NCI-H2196 (cell line): ENCODE results near the gene AADAC.
"Not testable (repeated sequence)": the region's sequence is repeated elsewhere in the genome, so short reads cannot be mapped to it uniquely, and the experiment has no call there.

Source experiments
- DNase-seq: peaks from one replicate; lab custom pipeline; 2025; ENCODE audit not compliant: unreplicated experiment; lab: John Stamatoyannopoulos, UW

Gene AADAC

DNA sequence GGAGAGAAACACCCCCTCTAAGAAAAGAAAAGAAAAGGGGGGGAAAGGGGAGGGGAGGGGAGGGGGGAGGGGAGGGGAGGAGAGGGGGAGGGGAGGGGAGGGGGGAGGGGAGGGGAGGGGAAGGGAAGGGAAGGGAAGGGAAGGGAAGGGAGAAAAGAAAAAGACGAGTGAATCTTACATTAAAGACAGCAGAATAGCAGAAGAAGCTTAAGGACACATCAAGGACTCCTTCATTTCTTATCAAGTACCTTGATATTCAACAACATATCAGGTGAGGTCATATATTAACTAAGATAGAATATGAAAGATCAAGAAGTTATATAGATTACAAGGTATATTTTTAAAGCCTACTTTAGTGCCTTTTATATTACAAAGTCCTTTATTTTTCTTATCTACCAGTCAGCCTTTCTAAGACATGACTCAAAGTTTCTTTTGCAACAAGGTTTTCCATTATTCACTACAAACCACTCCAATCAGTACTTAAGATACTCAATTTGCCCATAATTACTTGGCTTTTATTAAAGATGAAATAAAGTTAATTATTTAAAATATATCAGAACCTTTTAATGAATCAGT lies 17.7 kb upstream of the AADAC start:
- DNase-seq, result no peak

DNA sequence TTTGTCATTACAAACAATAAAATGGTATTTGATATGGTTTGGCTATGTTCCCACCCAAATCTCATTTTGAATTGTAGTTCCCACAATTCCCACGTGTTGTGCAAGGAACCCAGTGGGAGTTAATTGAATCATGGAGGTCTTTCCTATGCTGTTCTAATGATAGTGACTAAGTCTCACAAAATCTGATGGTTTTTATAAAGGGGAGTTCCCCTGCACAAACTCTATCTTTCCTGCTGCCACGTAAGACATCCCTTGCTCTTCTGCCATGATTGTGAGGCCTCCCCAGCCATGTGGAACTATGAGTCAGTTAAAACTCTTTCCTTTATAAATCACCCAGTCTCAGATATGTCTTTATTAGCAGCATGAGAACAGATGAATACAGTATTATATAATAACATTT lies 15.4 kb upstream of the AADAC start:
- DNase-seq, result no peak

DNA sequence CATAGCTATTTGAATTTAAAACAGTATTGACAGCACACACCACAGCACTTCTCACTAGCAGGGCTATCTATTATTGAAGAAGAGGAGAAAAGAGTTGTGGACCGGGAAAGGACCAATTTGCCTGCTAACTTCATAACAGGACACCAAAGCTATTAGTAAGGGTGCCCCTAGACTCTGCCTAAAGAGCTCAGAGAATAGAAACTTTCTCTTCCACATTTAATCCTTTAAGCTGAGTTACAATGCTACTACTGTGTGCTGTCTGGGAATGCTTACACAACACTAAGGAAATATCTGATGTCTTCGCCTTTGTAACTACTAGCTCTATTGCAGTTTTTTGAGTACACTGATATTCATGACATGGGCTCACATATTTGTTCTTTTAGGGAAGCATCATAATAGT lies 13.5 kb upstream of the AADAC start:
- no peak for DNase-seq

DNA sequence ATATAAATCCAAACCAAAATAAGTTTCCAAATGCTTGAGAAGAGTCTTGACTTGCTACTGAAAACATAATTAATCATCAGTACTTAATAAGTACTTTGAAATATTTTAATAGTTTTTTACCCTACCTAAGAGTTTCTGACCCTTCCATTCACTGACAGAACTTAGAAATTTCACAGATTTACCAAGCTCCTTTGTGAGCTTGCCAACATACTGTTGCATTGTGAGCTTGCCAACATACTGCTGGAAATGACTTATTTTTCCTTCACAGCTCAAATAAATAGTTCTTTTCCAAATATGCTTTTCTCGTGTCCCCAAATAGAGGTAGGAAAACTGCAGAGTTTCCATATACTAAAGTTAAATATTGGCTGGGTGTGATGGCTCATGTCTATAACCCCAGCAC lies 9.6 kb upstream of the AADAC start:
- no peak for DNase-seq

DNA sequence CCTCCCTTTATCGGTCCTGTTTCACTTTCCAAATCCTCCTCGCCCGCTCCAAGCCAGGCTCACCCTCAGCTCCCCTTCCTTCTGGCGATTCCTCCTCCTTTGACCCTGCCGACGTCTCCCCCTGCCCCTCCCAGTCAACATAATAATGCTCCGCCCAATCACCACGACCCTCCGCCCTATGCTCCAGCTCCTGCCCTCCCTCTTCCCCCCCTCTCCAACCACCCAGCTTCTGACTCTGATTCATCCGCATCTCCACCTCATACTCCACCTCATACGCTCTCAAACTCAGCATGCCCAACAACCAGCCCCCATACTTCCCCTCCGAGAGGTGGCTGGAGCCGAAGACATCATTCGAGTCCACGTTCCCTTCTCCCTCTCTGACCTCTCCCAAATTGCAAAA lies 7.1 kb upstream of the AADAC start:
- DNase-seq, result no peak

DNA sequence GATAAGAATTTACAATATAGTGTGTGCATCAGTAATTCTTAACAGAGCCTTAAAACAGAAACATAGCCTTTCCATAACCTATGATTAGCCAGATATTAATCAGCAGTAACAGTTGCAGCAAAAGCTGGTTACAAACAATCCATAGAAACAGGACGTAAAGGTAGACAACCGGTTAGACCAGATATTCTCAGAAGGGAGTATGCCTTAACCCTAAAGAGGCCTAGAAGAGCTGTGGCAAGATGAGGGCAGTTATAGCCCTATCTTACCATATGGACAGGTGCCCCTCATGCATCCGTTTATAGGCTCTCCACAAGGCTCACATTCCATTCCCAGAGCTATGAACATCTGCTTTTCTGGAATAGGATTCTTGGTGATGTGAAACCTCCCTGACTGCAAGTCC lies 5.0 kb upstream of the AADAC start:
- DNase-seq, result not testable (repeated sequence)

DNA sequence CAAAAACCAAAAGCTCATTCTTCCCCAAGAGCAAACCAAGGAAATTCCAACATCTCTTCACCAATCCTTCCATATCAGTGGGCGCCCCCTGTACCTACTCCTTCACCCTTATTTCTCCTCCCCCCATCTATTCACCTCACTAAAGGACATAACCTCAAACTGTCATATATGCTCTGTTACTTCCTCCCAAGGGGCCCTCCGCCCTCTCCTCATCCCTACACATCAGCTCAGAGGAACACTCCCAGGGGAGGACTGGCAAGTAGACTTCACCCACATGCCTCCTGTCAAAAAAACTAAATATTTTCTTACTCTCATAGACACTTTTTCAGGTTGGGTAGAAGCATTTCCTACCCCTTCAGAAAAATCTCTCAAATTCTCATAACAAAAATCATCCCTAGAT lies 2.4 kb upstream of the AADAC start:
- DNase-seq, result no peak

DNA sequence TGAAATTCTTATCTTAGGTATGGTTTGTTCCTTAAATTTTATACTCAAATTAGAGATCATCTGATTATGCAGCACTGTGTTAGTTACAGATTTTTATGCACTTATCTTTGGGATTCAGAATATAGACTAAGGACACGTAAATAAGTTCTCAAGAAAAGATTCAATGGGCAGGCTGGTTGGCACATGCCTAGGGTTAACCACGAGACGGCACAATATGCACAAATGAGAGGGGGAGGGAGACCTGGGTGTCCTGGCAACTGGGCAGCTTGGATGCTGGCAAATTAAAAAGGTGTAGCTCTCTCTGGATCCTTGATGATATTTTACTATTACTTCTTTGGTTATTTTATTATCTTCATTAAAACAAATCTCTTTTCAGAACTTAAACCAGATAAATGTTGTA lies 672 bp downstream of the AADAC start:
- no peak for DNase-seq

DNA sequence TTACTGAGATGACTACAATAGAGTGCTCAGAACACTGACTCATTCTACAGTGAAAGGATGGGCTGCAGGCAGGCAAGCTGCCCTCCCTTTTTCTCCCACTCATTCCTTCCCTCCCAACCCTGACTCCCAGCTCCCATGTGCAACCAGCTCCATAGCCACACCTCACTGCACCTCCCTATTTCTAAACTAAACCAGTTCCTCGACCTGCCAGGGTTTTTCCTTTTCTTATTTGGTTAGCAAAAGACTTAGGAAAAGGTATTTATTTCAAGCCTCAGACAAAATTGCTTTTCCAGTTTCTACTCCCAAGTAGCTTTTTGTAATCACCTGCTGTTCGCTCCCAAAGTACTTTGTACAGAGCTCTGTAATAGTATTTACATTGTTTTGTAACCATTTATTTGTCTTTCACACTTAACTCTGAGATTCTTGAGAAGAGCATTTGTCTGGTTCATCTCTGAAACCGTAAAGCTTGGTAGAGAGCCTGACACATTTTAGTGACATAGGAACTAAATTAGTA lies 2.2 kb downstream of the AADAC start:
- DNase-seq, result no peak

DNA sequence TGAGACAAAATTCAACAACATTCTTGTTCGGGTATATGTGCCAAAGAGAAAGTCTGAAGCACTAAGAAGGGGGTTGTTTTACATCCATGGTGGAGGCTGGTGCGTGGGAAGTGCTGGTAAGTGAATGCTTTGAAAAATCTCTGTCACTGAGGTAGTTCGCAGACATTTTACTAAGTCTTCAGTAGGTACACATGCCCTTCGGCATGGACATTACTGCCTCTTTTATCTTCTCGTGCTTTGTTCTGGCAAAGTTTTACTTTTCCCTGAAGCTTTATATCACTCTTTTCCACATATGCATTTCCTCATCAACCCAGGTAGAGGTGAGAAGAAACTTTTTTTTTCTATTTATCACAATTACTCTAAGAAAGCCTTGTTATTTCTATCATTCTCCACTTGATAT lies 3.6 kb downstream of the AADAC start:
- DNase-seq, result no peak

DNA sequence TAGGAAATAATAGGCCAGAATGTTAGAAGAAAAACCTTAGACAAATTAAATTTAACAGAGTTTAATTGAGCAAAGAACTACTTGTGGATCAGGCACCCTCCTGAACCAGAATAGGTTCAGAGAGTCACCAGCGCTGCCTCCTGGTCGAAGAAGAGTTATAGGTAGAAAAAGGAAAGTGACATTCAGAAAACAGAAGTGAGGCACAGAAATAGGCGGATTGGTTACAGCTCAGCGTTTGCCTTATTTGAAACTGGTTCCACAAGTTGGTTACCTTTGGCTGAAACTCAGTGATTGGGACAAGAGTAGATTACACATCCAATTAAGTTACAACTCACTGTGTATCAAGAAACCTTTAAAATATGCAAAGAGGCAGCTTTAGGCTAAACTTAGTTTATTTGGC lies 4.4 kb downstream of the AADAC start:
- DNase-seq, result no peak

DNA sequence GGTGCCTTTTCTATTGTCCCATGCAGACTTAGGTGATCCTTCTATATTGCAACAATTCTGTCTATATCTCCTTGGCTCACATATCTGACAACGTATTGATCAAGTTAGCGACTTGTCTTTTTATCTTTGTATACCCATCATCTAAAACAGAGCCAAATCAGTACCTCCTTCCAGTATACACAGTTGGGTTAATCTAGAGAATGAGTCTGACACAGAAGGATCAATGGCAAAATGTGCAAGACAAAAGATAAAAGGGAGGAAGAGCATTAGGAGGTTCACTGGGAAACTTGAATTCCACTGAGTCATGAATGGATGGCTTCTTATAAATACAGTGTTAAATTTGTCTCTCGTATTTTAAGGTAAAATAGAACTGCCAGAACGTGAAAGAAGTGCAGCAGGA lies 6.0 kb downstream of the AADAC start:
- DNase-seq, result no peak

DNA sequence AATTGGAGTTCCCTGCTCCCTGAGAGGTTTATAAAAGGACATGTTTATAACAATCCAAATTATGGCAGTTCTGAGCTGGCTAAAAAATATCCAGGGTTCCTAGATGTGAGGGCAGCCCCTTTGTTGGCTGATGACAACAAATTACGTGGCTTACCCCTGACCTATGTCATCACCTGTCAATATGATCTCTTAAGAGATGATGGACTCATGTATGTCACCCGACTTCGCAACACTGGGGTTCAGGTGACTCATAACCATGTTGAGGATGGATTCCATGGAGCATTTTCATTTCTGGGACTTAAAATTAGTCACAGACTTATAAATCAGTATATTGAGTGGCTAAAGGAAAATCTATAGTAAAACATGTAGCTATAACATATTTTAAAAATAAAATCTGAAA lies 13.9 kb downstream of the AADAC start:
- DNase-seq, result no peak

DNA sequence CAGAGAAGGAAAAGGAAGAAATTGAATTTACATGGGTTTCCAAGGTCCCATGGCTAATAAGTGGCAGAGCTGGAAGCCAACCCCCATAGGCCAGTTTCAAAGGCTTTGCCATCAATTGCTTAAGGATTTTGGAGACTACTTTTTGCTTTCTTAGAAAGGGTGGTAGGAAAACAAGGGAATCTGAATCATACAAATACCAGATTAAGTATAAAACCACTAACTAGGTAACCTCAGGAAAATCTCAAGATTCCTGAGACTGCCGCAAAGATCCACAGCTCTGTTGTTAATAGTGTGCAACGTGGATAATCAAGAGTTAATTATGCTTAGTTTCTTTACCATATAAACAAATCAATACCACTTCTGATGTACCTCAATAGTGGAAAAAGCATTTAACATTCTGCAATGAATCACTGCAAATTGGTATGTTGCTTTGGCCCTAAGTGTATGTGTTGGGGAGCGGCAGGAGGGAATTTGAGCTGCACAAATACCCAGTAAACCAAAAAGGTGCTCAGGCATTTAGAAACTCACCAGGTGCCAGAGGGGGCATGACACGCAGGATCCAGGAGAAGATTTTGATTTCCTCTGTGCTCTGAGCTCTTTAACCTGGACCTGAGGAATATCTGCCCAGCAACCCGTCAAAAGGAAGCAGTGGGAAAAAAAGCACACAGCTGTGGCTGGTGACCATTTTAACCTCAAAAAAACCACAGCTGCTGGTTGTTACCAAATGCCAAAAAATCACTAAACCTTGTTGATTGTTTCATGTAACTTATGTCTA lies 22.0 kb downstream of the AADAC start:
- DNase-seq, result no peak

DNA sequence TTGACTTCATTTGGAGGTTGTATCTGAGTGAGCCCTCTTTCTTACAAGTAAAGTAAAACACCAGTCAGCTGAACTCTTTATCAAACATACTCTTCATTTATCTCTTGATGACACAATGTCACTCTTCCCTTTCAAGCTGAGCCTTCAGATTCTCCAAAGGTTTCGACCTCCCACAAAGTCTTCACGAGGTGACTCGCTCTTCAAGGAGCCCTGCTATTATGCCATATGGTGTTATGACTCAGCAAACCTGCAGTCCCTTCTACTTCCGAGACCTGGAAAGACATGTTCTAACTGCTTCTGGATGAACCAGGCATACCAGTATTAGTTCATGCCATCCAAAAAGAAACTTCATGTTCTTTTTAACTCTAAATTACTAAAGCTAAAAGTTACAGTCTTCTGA lies 23.1 kb downstream of the AADAC start:
- no peak for DNase-seq

DNA sequence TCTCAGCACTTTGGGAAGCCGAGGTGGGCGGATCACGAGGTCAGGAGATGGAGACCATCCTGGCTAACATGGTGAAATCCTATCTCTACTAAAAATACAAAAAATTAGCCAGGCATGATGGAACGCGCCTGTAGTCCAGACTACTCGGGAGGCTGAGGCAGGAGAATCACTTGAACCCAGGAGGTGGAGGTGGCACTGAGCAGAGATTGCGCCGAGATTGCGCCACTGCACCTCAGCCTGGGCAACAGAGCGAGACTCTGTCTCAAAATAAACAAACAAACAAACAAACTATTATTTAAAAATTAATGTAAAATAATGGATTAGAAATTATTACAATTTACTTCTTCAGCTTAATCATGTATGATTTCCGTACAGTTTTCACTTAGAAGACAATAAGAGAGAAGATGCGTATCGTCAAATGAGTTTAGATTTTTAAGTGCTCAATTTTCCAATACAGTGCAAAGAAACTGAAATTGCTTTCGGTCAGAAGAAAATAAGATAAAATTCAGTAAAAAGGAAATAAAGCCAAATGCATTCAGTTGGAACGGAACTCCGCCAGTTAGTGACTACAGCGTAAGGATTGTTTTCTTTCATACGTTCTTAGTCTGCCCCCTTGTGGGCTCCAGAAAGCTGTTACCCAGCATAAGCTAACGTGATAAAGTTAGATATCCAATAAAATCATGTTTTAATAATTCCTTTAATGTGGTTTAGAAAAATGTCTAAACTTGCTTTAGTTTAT lies 24.8 kb downstream of the AADAC start:
- peak; percentile 63 for DNase-seq

DNA sequence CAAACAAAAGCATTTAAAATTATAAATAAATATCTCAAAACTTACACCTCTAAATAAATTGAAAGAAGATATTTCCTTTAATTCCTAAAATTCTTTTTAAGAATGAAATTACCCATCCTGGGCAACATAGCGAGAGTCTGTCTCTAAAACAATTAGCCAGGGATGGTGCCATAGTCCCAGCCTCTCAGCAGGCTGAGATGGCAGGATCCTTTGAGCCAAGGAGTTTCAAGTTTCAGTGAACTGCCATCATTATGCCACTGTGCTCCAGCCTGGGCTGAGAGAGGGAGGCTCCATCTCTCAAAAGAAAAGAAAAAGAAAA lies 25.4 kb downstream of the AADAC start:
- no peak for DNase-seq

DNA sequence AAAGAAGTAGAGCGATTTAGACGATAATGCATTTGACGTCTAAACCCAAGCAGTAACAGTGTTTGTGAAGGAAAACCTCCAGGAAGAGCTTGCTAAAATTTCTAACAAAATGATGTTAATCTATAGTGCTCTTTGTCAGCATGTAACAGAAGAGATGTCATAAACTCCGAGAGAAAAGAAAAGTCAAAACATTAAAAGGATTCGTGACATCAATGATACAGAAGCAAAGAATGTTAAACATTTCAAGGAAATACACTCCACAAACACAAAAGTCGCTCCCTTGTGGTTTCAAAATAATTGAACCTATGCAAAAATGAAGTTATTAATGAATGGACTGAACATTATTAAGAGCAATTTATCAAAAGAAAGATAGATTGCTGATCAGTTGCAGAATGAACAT lies 27.9 kb downstream of the AADAC start:
- no peak for DNase-seq

DNA sequence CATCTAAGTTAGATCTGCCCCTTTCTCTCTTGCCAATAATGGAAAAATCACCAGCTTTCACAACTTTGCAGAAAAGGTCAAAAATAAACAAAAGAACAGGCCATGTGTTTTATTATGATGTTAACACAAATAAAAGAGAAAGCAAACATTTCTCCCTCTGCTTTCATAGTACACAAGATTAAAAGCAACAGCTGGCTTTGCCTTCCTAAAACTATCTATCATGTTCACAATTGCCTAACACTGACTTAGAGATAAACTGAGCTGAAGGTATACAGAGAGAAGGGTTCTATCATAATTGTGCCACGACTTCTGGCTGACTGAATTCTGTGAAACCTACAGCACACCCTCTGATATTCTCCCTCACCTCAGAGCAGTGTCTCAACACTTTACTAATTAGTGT lies 29.4 kb downstream of the AADAC start:
- DNase-seq, result no peak

DNA sequence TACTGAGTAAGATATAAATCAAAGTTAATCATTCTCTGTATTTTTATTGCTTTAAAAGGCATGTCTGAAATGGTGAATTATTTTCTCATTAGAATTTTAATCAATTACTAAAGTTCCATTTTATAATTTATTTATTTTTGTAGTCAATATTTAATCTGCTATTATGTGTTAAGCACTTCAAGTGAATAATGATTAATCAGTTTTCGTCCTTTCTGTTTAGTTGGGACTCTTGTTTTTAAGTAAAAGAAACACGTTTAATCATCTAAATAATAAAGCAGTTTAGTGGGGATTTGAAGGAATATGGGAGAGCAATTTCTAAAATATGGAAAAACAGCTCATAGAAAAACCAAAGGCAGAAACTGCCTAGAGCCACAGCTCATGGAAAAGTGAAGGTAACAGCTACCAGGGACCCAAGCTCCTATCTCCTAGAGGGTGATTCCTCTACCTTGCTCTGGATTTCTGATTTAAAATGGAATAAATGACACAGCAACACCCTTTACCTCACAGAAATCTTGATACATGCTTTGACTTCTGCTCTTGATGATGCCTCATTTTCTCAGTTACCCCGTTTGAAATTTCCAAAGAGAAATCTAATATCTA lies 31.5 kb downstream of the AADAC start:
- no peak for DNase-seq

DNA sequence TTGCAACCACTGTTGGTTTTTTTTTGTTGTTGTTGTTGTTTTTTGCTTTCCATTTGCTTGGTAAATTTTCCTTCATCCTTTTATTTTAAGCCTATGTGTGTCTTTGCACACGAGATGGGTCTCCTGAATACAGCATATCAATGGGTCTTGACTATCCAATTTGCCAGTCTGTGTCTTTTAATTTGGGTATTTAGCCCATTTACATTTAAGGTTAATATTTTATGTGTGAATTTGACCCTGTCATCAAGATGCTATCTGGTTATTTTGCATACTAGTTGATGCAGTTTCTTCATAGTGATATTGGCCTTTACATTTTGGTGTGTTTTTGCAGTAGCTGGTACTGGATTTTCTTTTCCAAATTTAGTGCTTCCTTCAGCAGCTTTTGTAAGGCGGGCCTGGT lies 36.1 kb downstream of the AADAC start:
- DNase-seq, result not testable (repeated sequence)
